Tibial artery (tissue), 4 donors: Measurements from ENCODE around the gene ARL11.

Experiments used
- DNase-seq, 2 donors: peaks; one replicate each; pipeline ENCODE4 v3.0.0-alpha.2; 2019
- H3K27ac ChIP-seq, 2 donors: fragments of 200-600 bp; sonication (generic) in 1 of 2; 1 replicate in 1 of 2; 2 replicates in 1 of 2; pipeline ENCODE4 v1.5.1; 2018 to 2019; ENCODE audit warnings: mild to moderate bottlenecking in 1 of 2
- H3K27me3 ChIP-seq, 2 donors: fragments of 200-600 bp; sonication (generic) in 1 of 2; one replicate each; pipeline versions ENCODE4 v1.5.1 to v1.6.0; 2016 to 2019
- H3K36me3 ChIP-seq, 3 donors: fragments of 200-600 bp; sonication (generic) in 2 of 3; one replicate each; pipeline ENCODE4 v1.5.1; 2016 to 2019; ENCODE audit warnings: mild to moderate bottlenecking in 2 of 3
- H3K4me1 ChIP-seq, 4 donors: fragments of 200-600 bp; sonication (generic) in 2 of 4; 1 replicate in 3 of 4; 2 replicates in 1 of 4; pipeline ENCODE4 v1.5.1; 2016 to 2019
- H3K4me3 ChIP-seq, 2 donors: fragments of 200-600 bp; sonication (generic) in 1 of 2; 1 replicate in 1 of 2; 2 replicates in 1 of 2; pipeline ENCODE4 v1.5.1; 2018 to 2019; ENCODE audit warnings: mild to moderate bottlenecking in 2 of 2
- H3K9me3 ChIP-seq, 3 donors: fragments of 200-600 bp; sonication (generic) in 1 of 3; one replicate each; pipeline ENCODE4 v1.5.1; 2016 to 2019
- intact Hi-C: fragments of 100-400 bp; cut with DNase I; formaldehyde crosslinking; loops from one replicate; pipeline ENCODE4 v1.15.0; 2023; ENCODE audit warnings: low total_unique reads
- TF ChIP-seq, protein P1 (sequence below), 2 experiments: fragments of 200-600 bp in 1 of 2; fragments of 450-650 bp in 1 of 2; IDR thresholded peaks; one replicate each; pipeline ENCODE4 v1.5.1; 2017 to 2019; ENCODE audit warnings: antibody characterized with exemption in 2 of 2, mild to moderate bottlenecking in 1 of 2, moderate library complexity in 1 of 2

ARL11 gene

GRCh38 chr13:49630580-49630979 is 2.3 kb downstream of the ARL11 start:
- no peak overlapping the region for H3K27ac ChIP-seq
- intact Hi-C loops, result no loop called here
- H3K9me3 ChIP-seq, result no peaks in the 10 kb centered on the region
- H3K36me3 ChIP-seq, result no peaks in the 10 kb centered on the region
- no peaks in the 10 kb centered on the region for H3K4me1 ChIP-seq
- no peak for DNase-seq
- peaks cover 0 to 1% of the 10 kb centered on the region in 2 donors for H3K27me3 ChIP-seq
- TF ChIP-seq, protein P1, sequence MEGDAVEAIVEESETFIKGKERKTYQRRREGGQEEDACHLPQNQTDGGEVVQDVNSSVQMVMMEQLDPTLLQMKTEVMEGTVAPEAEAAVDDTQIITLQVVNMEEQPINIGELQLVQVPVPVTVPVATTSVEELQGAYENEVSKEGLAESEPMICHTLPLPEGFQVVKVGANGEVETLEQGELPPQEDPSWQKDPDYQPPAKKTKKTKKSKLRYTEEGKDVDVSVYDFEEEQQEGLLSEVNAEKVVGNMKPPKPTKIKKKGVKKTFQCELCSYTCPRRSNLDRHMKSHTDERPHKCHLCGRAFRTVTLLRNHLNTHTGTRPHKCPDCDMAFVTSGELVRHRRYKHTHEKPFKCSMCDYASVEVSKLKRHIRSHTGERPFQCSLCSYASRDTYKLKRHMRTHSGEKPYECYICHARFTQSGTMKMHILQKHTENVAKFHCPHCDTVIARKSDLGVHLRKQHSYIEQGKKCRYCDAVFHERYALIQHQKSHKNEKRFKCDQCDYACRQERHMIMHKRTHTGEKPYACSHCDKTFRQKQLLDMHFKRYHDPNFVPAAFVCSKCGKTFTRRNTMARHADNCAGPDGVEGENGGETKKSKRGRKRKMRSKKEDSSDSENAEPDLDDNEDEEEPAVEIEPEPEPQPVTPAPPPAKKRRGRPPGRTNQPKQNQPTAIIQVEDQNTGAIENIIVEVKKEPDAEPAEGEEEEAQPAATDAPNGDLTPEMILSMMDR (IDR thresholded peaks at IDR 0.05), result no peak
- H3K4me3 ChIP-seq, result no peak overlapping the region

GRCh38 chr13:49632156-49632555 is 3.8 kb downstream of the ARL11 start:
- DNase-seq, result no peak
- H3K4me1 ChIP-seq, result no peaks in the 10 kb centered on the region
- no peak overlapping the region for H3K27ac ChIP-seq
- no peaks in the 10 kb centered on the region for H3K36me3 ChIP-seq
- H3K9me3 ChIP-seq, result no peaks in the 10 kb centered on the region
- H3K27me3 ChIP-seq, result no peaks in the 10 kb centered on the region
- TF ChIP-seq, protein P1 (IDR thresholded peaks at IDR 0.05), result no peak
- H3K4me3 ChIP-seq, result no peak overlapping the region
- intact Hi-C loops, result no loop called here

DNA sequence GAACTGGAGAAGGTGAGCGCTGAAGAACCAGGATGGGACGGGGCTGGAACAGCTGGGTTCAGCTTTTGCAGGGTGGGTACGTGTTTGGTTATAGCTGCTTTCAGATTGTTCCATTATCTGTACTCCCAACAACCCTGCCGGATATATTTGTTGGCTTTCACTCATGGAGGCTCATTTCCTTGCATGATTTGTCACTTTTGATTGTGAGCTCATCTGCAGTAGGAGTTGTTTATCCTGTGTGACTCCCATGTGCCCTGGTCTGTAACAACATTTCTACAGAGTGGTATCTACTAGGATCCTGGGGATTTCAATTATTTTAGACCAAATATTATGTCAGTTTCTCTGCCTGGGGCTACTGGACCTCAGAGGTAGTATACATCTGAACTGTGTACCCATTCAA is 5.4 kb downstream of the ARL11 start:
- H3K4me1 ChIP-seq, result no peaks in the 10 kb centered on the region
- TF ChIP-seq, protein P1 (IDR thresholded peaks at IDR 0.05), result no peak
- intact Hi-C loops, result no loop called here
- H3K27ac ChIP-seq, result no peak overlapping the region
- H3K36me3 ChIP-seq, result no peaks in the 10 kb centered on the region
- H3K4me3 ChIP-seq, result no peak overlapping the region
- H3K27me3 ChIP-seq, result no peaks in the 10 kb centered on the region
- no peak for DNase-seq
- no peaks in the 10 kb centered on the region for H3K9me3 ChIP-seq

- DNase-seq, result no peak
- intact Hi-C loops, result no loop called here
- H3K4me3 ChIP-seq, result peak overlapping the region; percentile 1 to 23
These were observed 7.5 kb downstream of the ARL11 start for GRCh38 chr13:49635599-49636433.

GRCh38 chr13:49636705-49637104 is 8.4 kb downstream of the ARL11 start:
- Histone ChIP-seq H3K27me3 (no peaks in the 10 kb centered on the region), H3K36me3 (no peaks in the 10 kb centered on the region), H3K27ac (no peak overlapping the region), H3K9me3 (no peaks in the 10 kb centered on the region), H3K4me3 (no peak overlapping the region), H3K4me1 (no peaks in the 10 kb centered on the region)
- TF ChIP-seq, protein P1 (IDR thresholded peaks at IDR 0.05), result no peak
- no peak for DNase-seq
- intact Hi-C loops, result no loop called here

More at GRCh38 chr13:49635599-49636433, 7.5 kb downstream of the ARL11 start:
- TF ChIP-seq, protein P1 (IDR thresholded peaks at IDR 0.05), result no peak
- no peak overlapping the region for H3K27ac ChIP-seq
- no peaks in the 10 kb centered on the region for H3K27me3 ChIP-seq
- no peaks in the 10 kb centered on the region for H3K36me3 ChIP-seq
- H3K9me3 ChIP-seq, result no peaks in the 10 kb centered on the region
- H3K4me1 ChIP-seq, result no peaks in the 10 kb centered on the region
